COLO829 (cell line): ENCODE data around the gene IFIT5.
"Not testable (repeated sequence)": the region's sequence is repeated elsewhere in the genome, so short reads cannot be mapped to it uniquely, and the experiment has no call there.

ENCODE experiments used
- DNase-seq: peaks from one replicate; pipeline ENCODE4 v3.0.0; 2012; ENCODE audit warnings: low spot score

The IFIT5 gene

GRCh38 chr10:89428877-89429276, 14.5 kb downstream of the IFIT5 start:
- no peak for DNase-seq

- DNase-seq = no peak
These were observed 17.6 kb downstream of the IFIT5 start for GRCh38 chr10:89431977-89432376.

DNA sequence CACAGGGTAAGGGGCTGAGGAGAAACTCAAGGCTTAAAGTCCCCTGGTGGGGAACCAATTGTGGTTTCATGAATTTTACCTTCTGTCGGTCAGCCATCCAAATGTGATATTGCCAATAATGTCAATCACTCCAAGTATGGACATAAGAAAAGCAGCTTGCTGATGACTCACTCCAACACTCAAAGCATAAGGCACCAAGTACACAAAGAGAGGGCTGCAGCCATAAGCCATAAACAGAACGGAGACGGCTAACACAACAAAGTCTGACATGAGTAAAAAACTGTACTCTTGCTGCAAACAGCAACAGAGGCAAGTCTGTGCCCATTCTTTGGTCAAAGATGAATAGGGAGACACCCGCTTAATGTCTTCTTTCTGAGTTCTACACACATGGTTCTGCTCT, 24.2 kb downstream of the IFIT5 start:
- no peak for DNase-seq

GRCh38 chr10:89440226-89441009, 26.1 kb downstream of the IFIT5 start:
- no peak for DNase-seq

- DNase-seq = peak; percentile 36
These were observed 27.9 kb downstream of the IFIT5 start for GRCh38 chr10:89442289-89442688.

DNA sequence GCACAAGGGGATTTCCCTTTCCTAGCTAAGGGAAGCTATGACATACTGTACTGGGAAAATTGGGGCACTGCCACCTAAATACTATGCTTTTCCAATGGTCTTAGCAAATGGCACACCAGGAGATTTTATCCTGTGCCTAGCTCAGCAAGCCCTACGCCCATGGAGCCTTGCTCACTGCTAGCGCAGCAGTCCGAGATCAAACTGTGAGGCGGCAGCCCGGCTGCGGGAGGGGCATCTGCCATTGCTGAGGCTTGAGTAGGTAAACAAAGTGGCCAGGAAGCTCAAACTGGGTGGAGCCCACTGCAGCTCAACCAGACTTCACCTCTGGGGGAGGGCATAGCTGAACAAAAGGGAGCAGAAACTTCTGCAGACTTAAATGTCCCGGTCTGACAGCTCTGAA, 30.5 kb downstream of the IFIT5 start:
- DNase-seq = not testable (repeated sequence)

DNA sequence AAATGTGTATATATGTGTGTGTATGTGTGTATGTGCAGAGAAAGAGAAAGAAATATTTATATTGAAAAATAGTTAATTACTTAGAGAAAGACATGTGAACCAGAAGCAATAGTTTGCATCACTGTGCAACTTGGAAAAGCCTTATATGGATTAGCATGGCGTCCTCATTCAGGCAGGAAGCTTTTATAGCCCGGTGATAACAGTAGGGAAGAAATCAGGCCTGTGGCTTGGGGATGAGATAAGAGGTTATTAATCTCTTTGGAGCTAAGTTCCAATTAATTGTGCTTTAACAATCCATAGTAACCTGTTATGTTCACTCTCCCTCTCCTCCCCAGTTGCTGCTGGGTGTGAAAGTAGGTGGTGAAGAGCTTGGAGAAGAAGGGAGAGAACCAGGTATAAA, 36.5 kb downstream of the IFIT5 start:
- DNase-seq = no peak

GRCh38 chr10:89452193-89452592, 37.8 kb downstream of the IFIT5 start:
- no peak for DNase-seq

GRCh38 chr10:89454561-89455347, 40.4 kb downstream of the IFIT5 start:
- DNase-seq = no peak

DNA sequence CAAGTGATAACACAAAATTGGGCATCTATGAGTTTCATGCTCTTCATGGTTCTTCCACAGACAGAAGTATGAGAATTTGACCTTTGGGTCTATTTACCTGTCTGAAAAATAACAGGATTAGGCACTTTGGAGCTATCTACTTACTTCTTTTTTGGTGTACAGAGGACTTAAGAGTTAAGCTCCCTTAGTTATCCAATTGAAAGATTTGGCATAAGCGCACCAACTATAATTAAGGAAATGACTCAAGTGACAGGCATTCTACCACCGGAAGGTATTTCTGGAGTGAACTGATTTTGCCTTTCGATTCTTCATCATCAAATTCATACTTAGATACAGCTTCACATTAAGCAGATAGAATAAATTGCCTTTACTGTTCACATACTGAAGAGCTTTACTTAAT, 43.9 kb downstream of the IFIT5 start:
- no peak for DNase-seq

GRCh38 chr10:89458784-89459183, 44.4 kb downstream of the IFIT5 start:
- DNase-seq = no peak

GRCh38 chr10:89463846-89464537, 49.6 kb downstream of the IFIT5 start:
- DNase-seq = no peak

GRCh38 chr10:89465196-89465595, 50.8 kb downstream of the IFIT5 start:
- DNase-seq = no peak

GRCh38 chr10:89466599-89467035, 52.2 kb downstream of the IFIT5 start:
- DNase-seq = no peak

DNA sequence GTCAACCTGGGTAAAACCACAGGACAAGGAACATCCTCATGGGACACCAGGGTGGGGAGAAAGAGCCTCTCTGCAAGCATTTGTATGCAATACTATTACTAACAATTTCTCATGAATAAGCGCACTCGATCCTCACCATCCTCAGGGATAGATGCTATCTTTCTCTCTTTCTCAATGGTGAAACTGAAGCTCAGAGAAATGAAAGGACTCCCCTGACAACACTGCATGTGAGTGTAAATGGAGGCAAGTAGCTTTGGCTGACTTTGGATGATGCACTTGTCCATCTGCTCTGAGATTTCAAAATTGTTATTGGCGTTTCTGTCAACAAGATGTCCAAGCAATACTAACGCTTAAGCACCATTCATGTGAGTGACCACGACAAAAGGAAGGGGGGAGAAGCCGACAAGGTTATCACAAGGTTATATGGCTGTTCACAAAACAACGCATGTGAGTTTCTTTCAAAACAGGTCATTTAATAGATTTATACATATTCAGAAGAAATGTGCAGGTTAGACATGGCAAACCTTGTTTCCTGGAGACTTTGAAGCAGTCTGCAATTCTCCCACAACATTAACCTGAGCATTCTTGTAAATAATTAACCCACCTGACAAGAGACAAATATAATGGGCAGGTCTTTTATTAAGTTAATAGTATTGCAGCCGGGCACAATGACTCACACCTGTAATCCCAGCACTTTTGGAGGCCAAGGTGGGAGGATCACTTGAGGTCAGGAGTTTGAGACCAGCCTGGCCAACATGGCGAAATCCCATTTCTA, 54.0 kb downstream of the IFIT5 start:
- no peak for DNase-seq

- no peak for DNase-seq
These were observed 55.1 kb downstream of the IFIT5 start for GRCh38 chr10:89469517-89469916.
